HG03460 (cell line): ENCODE measurements around the gene ADAMTSL3.
"Not testable (repeated sequence)": the region's sequence is repeated elsewhere in the genome, so short reads cannot be mapped to it uniquely, and the experiment has no call there.

Experiments
- ATAC-seq: cut with Tn5 transposase; IDR thresholded peaks from one replicate; pipeline ENCODE4 v1.9.1; 2021; ENCODE audit not compliant: unreplicated experiment

ADAMTSL3 gene

DNA sequence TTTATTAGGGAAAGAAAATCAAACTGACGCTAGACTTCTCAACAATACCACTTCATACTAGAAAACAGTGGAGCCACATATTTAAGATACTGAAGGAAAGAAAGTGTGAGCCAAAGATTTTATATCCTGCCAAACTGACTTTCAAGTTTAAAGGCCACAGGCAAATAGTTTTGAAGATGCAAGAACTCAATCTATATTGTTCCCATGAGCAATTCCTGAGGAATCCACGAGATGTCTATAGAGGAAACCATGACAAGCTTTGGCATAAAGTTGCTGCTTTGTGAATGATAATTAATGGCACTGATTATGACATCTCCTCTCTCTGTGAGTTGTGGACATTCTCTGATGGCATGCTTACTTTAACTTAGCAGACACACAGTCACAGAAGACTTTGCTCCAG is 305.6 kb downstream of the ADAMTSL3 start:
- no peak for ATAC-seq

DNA sequence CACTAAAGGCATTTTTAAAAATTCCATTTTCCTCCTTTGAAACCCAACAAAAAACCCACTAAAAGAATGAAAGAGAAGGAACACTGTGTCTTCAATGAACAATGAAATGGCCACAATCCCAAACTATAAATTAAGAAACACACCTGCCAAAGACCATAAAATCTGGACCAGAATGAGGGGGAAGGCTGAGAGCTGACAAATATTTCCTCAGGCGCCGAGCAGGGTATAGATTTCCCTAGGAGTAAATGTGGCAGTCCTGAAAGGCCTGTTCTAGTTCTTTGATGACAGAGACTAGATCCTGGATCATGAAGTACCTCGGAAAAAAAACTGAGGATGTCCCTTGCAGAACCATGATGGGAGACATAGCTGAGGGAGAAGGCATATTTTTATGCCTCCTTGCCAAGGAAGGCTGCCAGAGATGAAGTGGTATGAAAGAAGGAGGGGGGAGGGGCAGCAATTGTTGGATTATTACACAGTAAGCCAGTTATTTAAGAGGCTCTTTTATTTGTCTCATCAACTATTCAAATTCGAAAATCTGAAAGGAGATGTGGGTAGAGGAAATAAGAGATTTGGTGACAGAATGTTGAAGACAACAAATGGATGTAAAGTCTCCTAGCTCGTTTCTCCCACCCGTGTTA is 306.4 kb downstream of the ADAMTSL3 start:
- no peak for ATAC-seq

DNA sequence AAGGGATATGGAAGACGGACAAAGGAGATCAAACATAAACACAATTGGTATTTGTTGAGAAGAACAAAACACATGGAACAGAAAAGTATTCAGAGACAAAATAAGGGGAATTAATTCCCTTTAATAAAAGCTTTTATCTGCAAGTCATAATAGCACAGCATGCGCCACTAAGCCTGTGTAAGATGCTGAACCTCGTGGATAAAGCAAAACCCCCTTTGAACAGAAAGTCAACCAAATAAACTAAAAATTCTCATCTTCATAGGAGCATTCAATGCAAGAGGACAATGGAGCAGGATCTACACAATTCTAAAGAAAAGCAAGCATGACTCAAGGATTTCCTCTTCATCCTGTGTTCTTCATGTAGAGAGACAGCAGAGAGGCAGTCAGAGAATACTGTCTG is 307.4 kb downstream of the ADAMTSL3 start:
- ATAC-seq = no peak

DNA sequence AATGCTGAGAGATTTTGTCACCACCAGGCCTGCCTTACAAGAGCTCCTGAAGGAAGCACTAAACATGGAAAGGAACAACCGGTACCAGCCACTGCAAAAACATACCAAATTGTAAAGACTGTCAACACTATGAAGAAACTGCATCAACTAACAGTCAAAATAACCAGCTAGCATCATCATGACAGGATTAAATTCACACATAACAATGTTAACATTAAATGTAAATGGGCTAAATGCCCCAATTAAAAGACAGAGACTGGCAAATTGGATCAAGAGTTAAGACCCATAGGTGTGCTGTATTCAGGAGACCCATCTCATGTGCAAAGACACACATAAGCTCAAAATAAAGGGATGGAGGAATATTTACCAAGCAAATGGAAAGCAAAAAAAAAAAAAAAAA is 311.0 kb downstream of the ADAMTSL3 start:
- not testable (repeated sequence) for ATAC-seq

DNA sequence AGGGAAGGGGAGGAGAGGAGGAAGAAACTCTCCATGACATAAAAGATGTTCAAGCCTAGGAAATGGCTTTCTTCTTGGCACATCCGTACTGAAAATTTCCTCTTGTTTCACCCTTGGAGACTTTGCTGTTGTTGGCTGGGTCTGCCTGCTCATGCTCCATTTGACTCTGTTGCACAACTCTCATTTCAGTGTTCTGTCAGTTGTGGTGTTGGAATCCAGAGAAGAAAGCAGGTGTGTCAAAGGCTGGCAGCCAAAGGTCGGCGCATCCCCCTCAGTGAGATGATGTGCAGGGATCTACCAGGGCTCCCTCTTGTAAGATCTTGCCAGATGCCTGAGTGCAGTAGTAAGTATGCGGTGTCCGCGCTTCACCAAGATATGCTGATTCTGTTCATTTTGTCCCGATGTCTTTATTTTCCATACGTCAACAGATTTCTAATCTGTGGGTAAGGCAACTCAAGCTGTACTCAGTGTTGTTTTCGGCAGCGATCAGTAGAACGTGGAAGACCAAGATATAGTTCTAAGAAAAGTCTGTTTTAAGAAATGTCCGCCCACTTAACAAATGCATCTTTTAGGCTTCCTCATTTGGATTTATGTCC is 316.5 kb downstream of the ADAMTSL3 start:
- ATAC-seq = no peak

DNA sequence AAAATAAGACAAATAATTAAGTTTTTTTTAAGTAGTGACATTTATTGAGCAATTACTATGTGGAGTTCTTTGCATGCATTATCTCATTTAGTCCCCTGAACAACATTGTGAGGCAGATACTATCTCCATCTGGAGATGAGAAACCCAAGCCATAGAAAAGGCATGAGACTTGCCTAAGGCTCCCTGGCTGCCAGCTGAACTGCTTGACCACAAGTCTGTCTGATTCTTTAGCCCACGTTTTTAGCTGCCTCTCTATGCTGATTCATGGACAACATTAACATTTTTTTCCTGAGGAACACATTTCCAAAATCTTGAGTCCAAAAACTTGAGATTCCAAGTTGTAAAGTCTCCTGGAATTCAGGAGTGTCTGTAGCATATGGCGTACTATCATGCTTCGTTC is 318.1 kb downstream of the ADAMTSL3 start:
- ATAC-seq = no peak

DNA sequence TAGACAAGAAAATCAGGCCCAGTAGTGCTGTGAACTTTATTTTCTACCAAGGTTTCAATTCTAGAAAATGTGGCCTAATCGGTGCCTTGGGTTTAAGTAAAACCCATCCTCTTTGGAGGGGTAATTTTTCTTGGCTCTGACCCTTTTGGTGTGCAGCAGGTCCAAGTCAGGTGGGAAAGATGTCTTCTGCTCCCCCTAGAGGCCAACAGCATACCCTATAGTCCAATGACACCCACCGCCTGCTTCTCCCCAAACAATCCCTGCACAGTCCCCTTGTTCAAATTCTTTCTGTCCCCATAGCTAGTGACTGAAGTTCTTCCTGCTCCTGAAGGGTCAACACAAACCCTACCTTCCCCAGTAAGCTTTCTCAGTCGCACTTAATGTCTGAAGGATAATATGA is 319.9 kb downstream of the ADAMTSL3 start:
- no peak for ATAC-seq

DNA sequence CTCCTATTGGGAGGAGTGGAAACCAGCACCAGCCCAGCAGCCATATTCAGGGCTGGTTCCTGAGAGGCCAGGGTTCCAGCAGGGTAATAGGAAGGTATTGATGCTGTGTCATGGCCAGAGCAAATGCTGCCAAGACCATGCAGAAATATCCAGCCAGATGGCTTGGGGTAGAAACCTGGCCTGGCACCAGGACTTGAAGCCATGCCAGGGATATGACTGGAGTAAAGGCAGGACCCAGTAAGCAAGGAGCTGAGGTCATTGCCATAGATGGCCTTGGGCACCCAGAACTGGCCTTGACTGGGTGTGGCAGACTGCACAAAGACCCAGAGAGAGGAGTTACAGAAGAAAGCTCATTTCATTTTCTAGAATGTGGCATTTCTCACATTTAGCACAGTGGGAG is 324.1 kb downstream of the ADAMTSL3 start:
- no peak for ATAC-seq

DNA sequence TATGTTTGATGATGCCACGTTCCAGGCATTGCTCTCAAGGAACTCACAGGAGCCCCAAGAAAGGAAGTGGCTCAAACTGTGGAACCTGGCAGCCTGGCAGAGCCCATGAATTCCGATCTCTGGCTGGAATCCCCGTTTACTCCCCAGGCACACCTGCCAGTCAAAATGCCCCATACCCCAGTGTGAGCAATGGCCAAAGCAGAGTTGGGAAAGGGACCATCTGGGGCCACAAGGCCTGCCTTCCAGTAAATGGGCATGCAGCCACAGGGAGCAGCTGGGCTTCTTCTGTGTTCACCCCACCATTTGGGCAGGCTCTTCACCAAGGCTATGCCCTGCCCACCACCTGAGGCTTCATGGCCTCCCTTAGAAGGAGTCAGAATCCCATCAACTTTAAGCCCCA is 324.7 kb downstream of the ADAMTSL3 start:
- no peak for ATAC-seq

DNA sequence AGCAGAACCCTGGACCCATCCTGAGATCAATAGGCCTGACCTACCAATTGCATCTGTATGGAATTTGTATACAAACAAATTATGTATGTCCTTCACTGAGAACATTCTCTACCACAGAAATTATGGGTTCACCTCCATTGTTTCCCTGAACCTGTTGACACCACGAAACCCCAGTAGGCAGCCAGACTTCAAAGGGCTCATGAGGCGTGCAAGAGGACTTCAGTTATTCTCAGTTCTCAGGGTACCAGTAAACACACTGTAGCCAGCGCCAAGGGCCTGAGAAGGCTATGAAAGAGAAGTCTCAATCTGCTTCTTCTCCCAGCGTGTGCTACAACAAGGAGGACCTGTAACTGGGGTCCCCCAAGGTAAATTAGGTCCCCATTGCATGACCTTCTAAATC is 326.7 kb downstream of the ADAMTSL3 start:
- no peak for ATAC-seq

DNA sequence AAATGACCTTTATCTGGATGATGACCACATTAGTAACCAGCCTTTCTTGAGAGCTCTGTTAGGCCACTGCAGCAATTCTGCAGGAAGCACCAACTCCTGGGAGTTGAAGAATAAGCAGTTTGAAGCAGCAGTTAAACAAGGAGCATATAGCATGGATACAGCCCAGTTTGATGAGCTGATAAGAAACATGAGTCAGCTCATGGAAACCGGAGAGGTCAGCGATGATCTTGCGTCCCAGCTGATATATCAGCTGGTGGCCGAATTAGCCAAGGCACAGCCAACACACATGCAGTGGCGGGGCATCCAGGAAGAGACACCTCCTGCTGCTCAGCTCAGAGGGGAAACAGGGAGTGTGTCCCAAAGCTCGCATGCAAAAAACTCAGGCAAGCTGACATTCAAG is 328.8 kb downstream of the ADAMTSL3 start:
- ATAC-seq = no peak

DNA sequence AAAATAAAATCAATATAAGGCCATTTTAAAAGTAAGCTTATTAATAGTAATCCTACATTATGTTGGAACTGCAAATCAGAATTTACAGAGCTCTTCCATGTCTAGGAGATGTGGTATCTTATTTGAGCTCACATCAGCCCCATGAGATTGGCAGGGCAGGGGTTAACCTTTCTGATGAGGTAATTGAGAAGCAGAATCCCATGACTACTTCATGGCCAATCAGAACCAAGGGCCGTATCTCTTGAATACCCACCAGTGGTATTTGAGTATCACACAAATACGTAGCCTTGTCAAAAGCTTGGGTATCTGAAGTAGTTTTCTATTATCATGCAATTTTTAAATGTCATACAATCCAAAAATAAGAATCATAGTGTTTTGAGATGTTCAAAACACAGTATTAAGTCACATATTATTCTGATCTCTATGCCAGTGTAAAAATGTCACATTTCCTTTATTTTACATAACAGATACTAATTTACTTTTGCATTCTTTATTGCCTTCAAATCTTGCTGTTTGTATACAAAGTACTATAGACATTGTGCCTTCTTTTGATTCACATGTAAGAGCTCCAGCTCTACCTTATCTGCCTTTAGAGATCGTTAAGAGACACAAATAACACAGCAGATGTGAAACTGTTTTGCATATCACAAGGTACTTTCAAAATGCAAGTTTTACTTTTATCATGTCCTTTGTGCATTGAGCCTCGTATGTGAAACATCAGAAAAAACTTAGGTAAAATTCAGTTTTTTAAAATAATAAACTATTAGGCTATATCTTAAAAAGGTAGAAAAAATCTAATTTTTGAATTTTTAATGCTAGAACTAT is 329.9 kb downstream of the ADAMTSL3 start:
- peak; percentile 71 for ATAC-seq

DNA sequence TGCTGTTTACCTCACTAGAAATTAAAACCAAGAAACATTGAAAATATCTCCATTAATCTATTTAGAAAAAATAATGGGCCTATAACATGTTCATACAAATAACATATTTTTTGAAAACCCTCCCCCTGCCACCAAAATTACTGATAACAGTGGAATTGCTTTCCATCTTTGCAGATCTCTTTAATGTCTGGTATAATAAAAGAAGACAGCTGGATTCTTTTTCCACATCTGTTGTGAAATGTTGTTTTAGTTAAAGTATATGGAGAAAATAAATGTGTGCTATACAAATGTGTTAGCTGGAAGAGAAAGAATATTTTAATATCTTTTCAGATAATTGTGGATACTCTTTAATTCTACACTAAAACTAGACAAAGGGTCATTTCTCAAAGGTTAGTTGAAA is 330.7 kb downstream of the ADAMTSL3 start:
- no peak for ATAC-seq

DNA sequence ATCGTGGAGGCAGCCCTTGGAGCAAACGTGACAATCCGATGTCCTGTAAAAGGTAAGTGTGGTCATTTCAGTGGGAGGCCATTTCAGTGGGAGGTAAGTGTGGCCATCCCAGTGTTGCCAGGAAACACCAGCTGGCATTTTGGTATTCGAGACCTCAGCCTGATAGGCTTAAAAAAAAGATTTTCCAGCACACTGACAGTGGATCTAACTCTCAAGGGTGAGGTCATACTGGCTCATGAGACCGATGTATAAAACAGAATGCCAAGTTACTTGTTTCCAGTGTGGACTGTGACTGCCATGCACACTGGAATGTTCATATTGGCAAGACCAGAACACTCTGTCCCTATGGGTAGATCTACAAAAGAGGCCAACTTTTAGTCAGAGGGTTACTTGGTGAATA is 337.2 kb downstream of the ADAMTSL3 start:
- no peak for ATAC-seq

DNA sequence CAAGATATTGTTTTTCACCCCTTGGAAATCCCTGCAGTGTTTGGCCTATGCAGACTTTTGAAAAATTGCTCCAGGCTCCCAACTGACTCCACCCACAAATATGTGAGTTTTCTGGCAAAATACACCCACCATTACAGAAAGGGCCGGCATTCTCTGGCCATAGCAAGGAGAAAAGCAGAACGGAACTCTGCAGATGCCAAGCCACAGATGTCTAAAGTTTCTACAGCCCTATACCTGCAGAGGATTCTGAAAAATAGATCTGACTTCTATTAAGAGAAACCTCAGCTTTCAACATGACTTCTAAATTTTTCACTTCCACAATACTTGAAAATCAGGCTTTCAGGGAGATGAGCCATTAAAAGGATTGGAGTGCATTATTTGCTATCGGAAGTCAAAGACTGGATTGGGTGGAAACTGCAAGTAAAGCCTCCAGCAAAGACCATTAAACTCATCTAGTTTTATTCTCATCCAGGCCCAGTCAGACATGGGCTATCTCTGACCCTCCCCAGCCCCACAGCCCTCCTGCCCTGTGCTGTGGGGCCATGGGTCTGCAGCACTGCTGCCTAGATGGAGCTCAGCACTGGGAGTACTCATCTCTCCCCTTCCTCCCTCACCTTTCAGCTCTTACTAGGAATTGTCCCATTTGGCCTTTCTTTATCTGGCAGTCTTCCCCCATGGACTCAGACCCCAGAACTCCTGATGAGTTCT is 338.6 kb downstream of the ADAMTSL3 start:
- no peak for ATAC-seq

DNA sequence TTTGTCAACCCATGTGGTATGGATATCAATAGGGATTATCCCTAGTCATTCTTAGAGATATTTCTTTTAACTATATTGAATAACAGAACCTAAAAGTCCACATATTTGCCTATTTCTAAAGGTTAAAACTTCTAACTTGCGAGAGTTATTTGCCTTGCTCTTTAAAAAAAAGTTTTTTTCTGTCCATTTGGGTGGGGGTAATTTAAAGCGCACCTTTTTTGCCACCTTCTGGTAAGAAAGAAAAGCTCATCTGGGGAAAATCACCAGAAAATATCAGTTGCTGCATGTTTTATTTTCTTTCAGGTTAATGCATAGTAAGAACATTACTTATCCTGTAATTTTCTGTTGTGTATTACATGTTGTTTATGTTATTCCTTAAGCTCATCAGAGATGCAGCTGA is 339.7 kb downstream of the ADAMTSL3 start:
- ATAC-seq = no peak

DNA sequence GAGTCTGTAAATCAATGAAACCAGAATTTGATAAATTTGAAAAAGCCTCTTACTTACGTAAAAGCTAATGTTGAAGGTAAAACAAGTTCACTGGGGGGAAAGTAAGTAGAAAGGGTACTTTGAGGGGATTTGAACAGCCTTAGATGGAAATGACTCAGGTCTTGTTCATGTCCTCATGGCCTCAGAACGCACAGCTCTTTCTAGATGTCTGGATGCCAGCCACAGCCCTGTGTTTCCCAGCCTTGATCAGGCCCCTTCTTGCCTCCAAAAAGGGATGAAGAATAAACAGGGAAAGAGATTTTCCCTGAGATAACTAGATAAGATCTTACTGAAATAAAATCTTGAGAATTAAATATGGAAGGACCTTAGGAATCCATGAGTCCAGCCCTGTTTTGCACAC is 344.6 kb downstream of the ADAMTSL3 start:
- ATAC-seq = no peak

DNA sequence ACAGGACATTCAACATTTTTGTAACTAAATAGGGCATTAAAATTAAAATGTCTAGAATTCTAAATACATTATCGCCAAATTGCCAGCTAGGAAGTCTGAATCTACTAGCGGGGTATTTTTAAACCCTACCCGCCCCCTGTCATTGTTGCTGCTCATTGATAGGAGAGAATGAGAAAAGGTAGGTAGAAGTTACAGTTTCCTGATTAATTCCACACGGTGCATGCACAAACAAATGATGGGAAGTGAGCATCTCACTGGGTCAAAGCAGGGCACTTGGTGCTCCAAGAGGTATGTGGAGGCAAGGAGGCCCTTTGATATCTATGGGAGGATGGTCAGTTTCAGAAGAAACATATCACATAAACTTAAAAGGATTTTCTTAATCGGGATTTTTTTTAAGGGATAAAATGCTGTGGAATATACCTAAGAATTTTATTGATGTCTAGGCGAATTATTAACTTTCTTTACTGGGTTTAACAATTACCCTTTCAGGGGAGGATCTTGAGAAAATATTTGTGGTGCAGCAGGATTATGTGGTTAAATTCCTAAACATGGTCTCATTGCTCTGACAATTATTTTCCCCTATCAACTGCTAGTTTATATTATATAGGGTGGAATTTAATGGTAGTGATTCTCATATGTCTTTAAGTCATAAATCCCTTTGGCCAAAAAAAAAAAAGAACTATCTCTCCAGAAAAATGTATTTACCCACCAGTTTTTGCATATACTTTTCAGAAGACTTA is 345.6 kb downstream of the ADAMTSL3 start:
- ATAC-seq = no peak

DNA sequence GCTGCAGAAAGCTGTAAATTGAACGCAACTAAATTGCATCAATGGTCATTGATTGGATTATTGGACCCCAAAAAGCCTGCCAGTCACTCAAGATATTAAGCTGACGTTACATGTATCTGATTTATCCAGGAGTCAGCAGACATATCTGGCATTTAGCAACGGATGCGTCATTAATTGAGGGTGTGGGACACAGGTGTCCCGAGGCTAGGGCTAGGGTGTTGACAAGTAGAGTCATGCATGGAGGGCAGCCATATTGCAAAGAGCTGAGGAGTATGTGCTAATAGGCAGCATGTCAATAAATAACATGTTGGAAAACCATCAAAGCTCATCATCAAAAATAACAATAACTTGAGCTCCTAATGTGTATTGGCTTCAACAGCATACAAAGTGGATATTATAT is 347.1 kb downstream of the ADAMTSL3 start:
- no peak for ATAC-seq

DNA sequence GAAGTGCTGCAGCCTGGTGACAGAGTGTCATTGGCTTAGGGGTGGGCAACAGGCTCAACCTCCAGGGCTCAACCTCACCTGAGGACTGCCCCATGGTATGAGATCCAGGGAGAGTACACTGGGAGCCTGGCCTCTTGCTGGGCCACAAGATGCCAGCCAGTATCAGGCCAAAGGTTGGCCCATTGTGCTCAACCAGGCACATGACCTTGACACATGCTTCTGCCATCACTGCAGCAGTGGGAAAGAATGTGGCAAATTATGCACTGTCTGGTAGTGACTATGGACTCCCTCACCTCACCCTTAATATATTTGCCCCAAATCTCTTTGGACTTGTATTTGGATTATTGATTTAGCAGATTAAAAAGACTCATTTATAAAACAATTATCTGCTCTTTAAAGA is 347.7 kb downstream of the ADAMTSL3 start:
- ATAC-seq = no peak
